H1 (cell line): ENCODE results near the gene DLK1. TPM values are rescaled to one million over a fixed set of nuclear protein-coding genes. Genes with fewer than 3 reads are reported as not detected.

Source experiments
- CTCF ChIA-PET: fragments of 300-600 bp; sonication (Branson Sonifier 250); formaldehyde crosslinking; loops from one replicate; lab custom pipeline; 2021; ENCODE audit not compliant: partially characterized antibody; lab: Charles Lee
- POLR2A ChIA-PET: fragments of 300-600 bp; sonication (Branson Sonifier 250); formaldehyde crosslinking; loops from one replicate; lab custom pipeline; 2021; ENCODE audit warnings: inconsistent platforms; ENCODE audit not compliant: partially characterized antibody; lab: Charles Lee
- DNase-seq, 2 experiments: peaks; one replicate each; pipeline versions ENCODE4 v3.0.0 to v3.0.0-alpha.2; 2010 to 2022; ENCODE audit warnings: low spot score in 2 of 2, low read depth in 1 of 2, mixed read lengths in 1 of 2
- FAIRE-seq: peaks from 2 replicates; lab custom pipeline; 2011; peaks lifted over from hg19 to GRCh38; lab: Jason Lieb, UNC
- H2AFZ ChIP-seq: 2 replicates; pipeline ENCODE4 v1.8.1; 2012; ENCODE audit warnings: low read length, inconsistent platforms
- H2AK5ac ChIP-seq: 2 replicates; pipeline ENCODE4 v1.6.1; 2013; ENCODE audit warnings: low read depth, low read length
- H2BK120ac ChIP-seq: replicated peaks from 2 replicates; pipeline ENCODE3; 2013; ENCODE audit warnings: low read depth, low read length, inconsistent platforms
- H2BK12ac ChIP-seq: 2 replicates; pipeline ENCODE4 v1.6.1; 2013; ENCODE audit warnings: low read depth, low read length
- H2BK15ac ChIP-seq: 2 replicates; pipeline ENCODE4 v1.6.1; 2013; ENCODE audit warnings: low read length
- H2BK20ac ChIP-seq: 2 replicates; pipeline ENCODE4 v1.6.1; 2013; ENCODE audit warnings: low read length
- H2BK5ac ChIP-seq: 2 replicates; pipeline ENCODE4 v1.6.1; 2013; ENCODE audit warnings: low read depth, low read length
- H3K14ac ChIP-seq: 2 replicates; pipeline ENCODE4 v1.6.1; 2013; ENCODE audit warnings: inconsistent platforms; ENCODE audit not compliant: insufficient read length
- H3K18ac ChIP-seq: 2 replicates; pipeline ENCODE4 v1.6.1; 2013; ENCODE audit warnings: low read length; ENCODE audit errors: extremely low read depth
- H3K23ac ChIP-seq: 2 replicates; pipeline ENCODE4 v1.6.1; 2013; ENCODE audit warnings: inconsistent platforms; ENCODE audit not compliant: insufficient read length
- H3K23me2 ChIP-seq: 2 replicates; pipeline ENCODE4 v1.6.1; 2013; ENCODE audit warnings: low read depth, low read length
- H3K27ac ChIP-seq: 2 replicates; pipeline ENCODE4 v1.6.1; 2011; ENCODE audit warnings: low read depth, low read length, inconsistent platforms
- H3K27me3 ChIP-seq, 4 experiments: replicated peaks in 1 of 4; 1 replicate in 1 of 4; 2 replicates in 3 of 4; pipeline versions ENCODE4 v1.6.1 to v1.8.1; 2011 to 2013; ENCODE audit warnings: low read length in 3 of 4, mild to moderate bottlenecking in 3 of 4, inconsistent platforms in 2 of 4, mixed read lengths in 2 of 4, moderate library complexity in 1 of 4; ENCODE audit not compliant: control insufficient read depth in 3 of 4, insufficient read depth in 3 of 4; ENCODE audit errors: extremely low read depth in 1 of 4
- H3K36me3 ChIP-seq, 4 experiments: 2 replicates each; pipeline versions ENCODE4 v1.6.1 to v1.8.1; 2011 to 2013; ENCODE audit warnings: mild to moderate bottlenecking in 4 of 4, low read length in 3 of 4, moderate library complexity in 2 of 4, control low read depth in 1 of 4, inconsistent platforms in 1 of 4; ENCODE audit not compliant: insufficient read depth in 4 of 4, control insufficient read depth in 2 of 4
- H3K4ac ChIP-seq: replicated peaks from 2 replicates; pipeline ENCODE3; 2013; ENCODE audit warnings: low read length, low read depth, mixed read lengths, inconsistent platforms; ENCODE audit not compliant: insufficient read length
- H3K4me1 ChIP-seq, 4 experiments: replicated peaks in 1 of 4; 1 replicate in 1 of 4; 2 replicates in 3 of 4; pipeline versions ENCODE4 v1.6.1 to v1.8.1; 2011 to 2013; ENCODE audit warnings: low read length in 3 of 4, inconsistent platforms in 2 of 4, mixed read lengths in 1 of 4; ENCODE audit not compliant: insufficient read depth in 4 of 4, control insufficient read depth in 3 of 4
- H3K4me2 ChIP-seq, 2 experiments: 2 replicates each; pipeline versions ENCODE4 v1.6.1 to v1.8.1; 2011 to 2013; ENCODE audit warnings: low read depth in 2 of 2, low read length in 2 of 2, control low read depth in 1 of 2, inconsistent platforms in 1 of 2, mild to moderate bottlenecking in 1 of 2; ENCODE audit not compliant: insufficient read depth in 1 of 2
- H3K4me3 ChIP-seq, 4 experiments: fragments of 200-600, 300-600 bp in 1 of 4; sonication (generic), shearing (Covaris generic), sonication (Bioruptor Twin) in 1 of 4; 2 replicates each; pipeline versions ENCODE4 v1.5.1 to v1.8.1; 2011 to 2016; ENCODE audit warnings: low read length in 4 of 4, low read depth in 3 of 4, control low read depth in 2 of 4, inconsistent platforms in 2 of 4, mild to moderate bottlenecking in 2 of 4, mixed read lengths in 1 of 4, moderate library complexity in 1 of 4; ENCODE audit not compliant: insufficient read depth in 2 of 4; ENCODE audit errors: extremely low read depth in 1 of 4
- H3K56ac ChIP-seq: replicated peaks from 2 replicates; pipeline ENCODE3; 2013; ENCODE audit warnings: low read depth, mild to moderate bottlenecking, mixed read lengths, low read length, inconsistent platforms; ENCODE audit not compliant: insufficient read length
- H3K79me1 ChIP-seq: 2 replicates; pipeline ENCODE4 v1.6.1; 2013; ENCODE audit warnings: low read depth, low read length, control low read depth
- H3K79me2 ChIP-seq, 2 experiments: 2 replicates each; pipeline versions ENCODE4 v1.6.1 to v1.8.1; 2012 to 2013; ENCODE audit warnings: low read length in 2 of 2, mild to moderate bottlenecking in 2 of 2, inconsistent platforms in 1 of 2; ENCODE audit not compliant: insufficient read depth in 2 of 2, control insufficient read depth in 1 of 2
- H3K9ac ChIP-seq, 4 experiments: replicated peaks in 1 of 4; 1 replicate in 1 of 4; 2 replicates in 3 of 4; pipeline versions ENCODE4 v1.6.1 to v1.8.1; 2011 to 2013; ENCODE audit warnings: low read depth in 3 of 4, low read length in 3 of 4, control low read depth in 2 of 4, mild to moderate bottlenecking in 2 of 4, moderate library complexity in 2 of 4, inconsistent platforms in 1 of 4; ENCODE audit errors: extremely low read depth in 1 of 4
- H3K9me3 ChIP-seq, 2 experiments: 2 replicates each; pipeline versions ENCODE4 v1.6.1 to v1.8.1; 2012 to 2013; ENCODE audit warnings: mild to moderate bottlenecking in 2 of 2, moderate library complexity in 2 of 2, control low read depth in 1 of 2, inconsistent platforms in 1 of 2, low read depth in 1 of 2, low read length in 1 of 2, mixed read lengths in 1 of 2; ENCODE audit not compliant: insufficient read depth in 2 of 2
- H4K20me1 ChIP-seq, 2 experiments: replicated peaks in 1 of 2; 2 replicates each; pipeline versions ENCODE3 to v1.8.1; 2011 to 2013; ENCODE audit warnings: inconsistent platforms in 2 of 2, low read length in 2 of 2, mild to moderate bottlenecking in 1 of 2; ENCODE audit not compliant: insufficient read depth in 2 of 2, control insufficient read depth in 1 of 2
- H4K5ac ChIP-seq: 2 replicates; pipeline ENCODE4 v1.6.1; 2013; ENCODE audit warnings: low read length, low read depth, mixed read lengths, inconsistent platforms; ENCODE audit not compliant: insufficient read length
- H4K8ac ChIP-seq: 2 replicates; pipeline ENCODE4 v1.8.0; 2013; ENCODE audit warnings: mild to moderate bottlenecking, moderate library complexity, low read length, inconsistent platforms; ENCODE audit not compliant: insufficient read depth; ENCODE audit errors: extremely low read depth
- H4K91ac ChIP-seq: replicated peaks from 2 replicates; pipeline ENCODE3; 2013; ENCODE audit warnings: low read length, mixed read lengths, inconsistent platforms; ENCODE audit not compliant: insufficient read length
- BACH1 ChIP-seq: IDR thresholded peaks from 2 replicates; pipeline ENCODE4 v1.6.1; 2012; ENCODE audit warnings: low read length, improper control_type of control experiment
- CHD1 ChIP-seq: IDR thresholded peaks from 2 replicates; pipeline ENCODE4 v1.6.1; 2012; ENCODE audit warnings: low read depth, low read length, improper control_type of control experiment
- FOSL1 ChIP-seq: IDR thresholded peaks from 2 replicates; pipeline ENCODE4 v1.6.1; 2011; ENCODE audit warnings: mild to moderate bottlenecking, low read depth, low read length, moderate library complexity; ENCODE audit not compliant: insufficient read depth
- GTF2F1 ChIP-seq: IDR thresholded peaks from 2 replicates; pipeline ENCODE4 v1.6.1; 2012; ENCODE audit warnings: low read depth, low read length, improper control_type of control experiment, borderline replicate concordance
- NRF1 ChIP-seq: IDR thresholded peaks from 2 replicates; pipeline ENCODE4 v1.6.1; 2011; ENCODE audit warnings: mild to moderate bottlenecking, low read depth, low read length, improper control_type of control experiment
- POLR2A ChIP-seq, 2 experiments: IDR thresholded peaks; 1 replicate in 1 of 2; 2 replicates in 1 of 2; pipeline ENCODE4 v1.6.1; 2011; ENCODE audit warnings: low read depth in 2 of 2, low read length in 2 of 2, mild to moderate bottlenecking in 2 of 2; ENCODE audit errors: control extremely low read depth in 1 of 2
- RBBP5 ChIP-seq: IDR thresholded peaks from 2 replicates; pipeline ENCODE4 v1.7.1; 2012; ENCODE audit warnings: low read depth, mild to moderate bottlenecking, inconsistent platforms, low read length, moderate library complexity, borderline replicate concordance
- SAP30 ChIP-seq: fragments of 300-600 bp; sonication (generic); IDR thresholded peaks from 2 replicates; pipeline ENCODE4 v1.7.1; 2012; ENCODE audit warnings: low read length, moderate library complexity, mild to moderate bottlenecking, inconsistent platforms; ENCODE audit not compliant: insufficient read depth, insufficient replicate concordance
- TAF1 ChIP-seq: IDR thresholded peaks from 2 replicates; pipeline ENCODE4 v1.6.1; 2011; ENCODE audit warnings: mild to moderate bottlenecking, low read depth, low read length
- TBP ChIP-seq: IDR thresholded peaks from 2 replicates; pipeline ENCODE4 v1.6.1; 2011; ENCODE audit warnings: low read depth, low read length, improper control_type of control experiment
- USF2 ChIP-seq: IDR thresholded peaks from 2 replicates; pipeline ENCODE4 v1.6.1; 2011; ENCODE audit warnings: low read length, improper control_type of control experiment
- WGBS, 2 experiments: shearing (Covaris generic) in 1 of 2; methylation state at CpG; one replicate each; pipeline versions ENCODE4 v1.1.6 to v1.1.7; 2013 to 2015; ENCODE audit warnings: low lambda C conversion rate in 2 of 2, mixed read lengths in 2 of 2, inconsistent platforms in 1 of 2, low coverage in 1 of 2, missing lambda C conversion rate in 1 of 2; ENCODE audit not compliant: insufficient replicate concordance in 2 of 2, insufficient coverage in 1 of 2, insufficient read length in 1 of 2; ENCODE audit errors: extremely low coverage in 1 of 2, missing lambda C conversion rate in 1 of 2; 5-methylcytosine and 5-hydroxymethylcytosine counted together
- polyA plus RNA-seq, 7 experiments: library from polyadenylated mRNA; depleted of rRNA in 3 of 7; stranded (reverse) in 5 of 7; unstranded in 2 of 7; fragments of >200 nt in 5 of 7; fragments of 200-250 nt in 2 of 7; gene quantifications; 1 replicate in 5 of 7; 2 replicates in 1 of 7; 4 replicates in 1 of 7; pipeline versions ENCODE4 v1.2.1 to v1.2.3, GENCODE V29; 2011 to 2013; ENCODE audit warnings: missing spikeins in 2 of 7, mixed read lengths in 2 of 7
- total RNA-seq: library from RNA; stranded (reverse); fragmentation: NEBNext Ultra II Directional; extraction: Animal tissue kit (Norgen Biotek cat#: 25700); gene quantifications from 2 replicates; pipeline ENCODE4 v1.2.1, GENCODE V29; 2021
- TF ChIP-seq, protein P1 (sequence below): IDR thresholded peaks from 2 replicates; pipeline ENCODE4 v1.6.1; 2012; ENCODE audit warnings: inconsistent platforms
- TF ChIP-seq, protein P2 (sequence below): IDR thresholded peaks from 2 replicates; pipeline ENCODE4 v1.6.1; 2011; ENCODE audit warnings: low read depth, mild to moderate bottlenecking, low read length; ENCODE audit not compliant: insufficient read depth

Gene DLK1
- total and polyA plus RNA-seq, 2 of the 8 experiments (the other 6 are each of a cell fraction or from before 2014, with no cell fraction given): 1.3 to 2.4 TPM

DNA sequence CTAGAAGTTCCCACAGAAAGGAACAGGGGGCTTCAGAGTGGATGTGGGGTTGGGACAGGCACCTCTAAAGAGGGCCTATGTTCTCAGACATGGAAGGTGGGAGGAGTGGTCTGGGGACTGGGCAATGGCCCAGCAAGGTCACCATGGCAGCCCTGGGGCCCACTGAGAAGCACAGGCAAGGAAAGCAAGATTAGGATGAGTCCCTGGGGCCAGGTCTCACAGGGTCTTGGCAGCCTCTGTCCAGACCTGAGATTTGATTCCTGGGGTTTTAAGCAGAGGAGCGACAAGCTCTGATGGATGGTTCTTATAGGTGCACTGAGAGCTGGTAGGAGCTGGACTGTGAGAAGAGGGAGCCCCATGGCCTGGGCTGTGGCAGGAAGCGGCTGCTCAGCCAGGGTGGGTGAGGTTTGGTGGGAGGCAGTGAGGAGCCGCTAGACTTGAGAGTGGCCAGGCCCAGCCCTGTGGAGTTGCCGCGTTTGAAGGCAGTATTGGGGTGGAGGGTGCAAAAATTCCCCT, 44.0 kb downstream of the DLK1 start:
- Histone ChIP-seq H3K18ac (no peak overlapping the region), H3K23me2 (no peaks in the 10 kb centered on the region), H3K4ac (no peak overlapping the region), H3K4me1 (no peaks in the 10 kb centered on the region), H3K9me3 (peaks cover 6 to 7% of the 10 kb centered on the region in 2 experiments; a peak in 2 of 4 replicates), H4K20me1 (no peaks in the 10 kb centered on the region), H3K14ac (no peak overlapping the region), H2BK120ac (no peak overlapping the region), H2AFZ (no peak overlapping the region), H3K4me3 (no peak overlapping the region), H3K27ac (no peak overlapping the region), H3K9ac (no peak overlapping the region), H4K8ac (no peak overlapping the region), H3K27me3 (no peaks in the 10 kb centered on the region), H4K5ac (no peak overlapping the region), H2AK5ac (no peak overlapping the region), H4K91ac (no peak overlapping the region), H3K79me2 (no peaks in the 10 kb centered on the region), H2BK12ac (no peak overlapping the region), H3K4me2 (no peak overlapping the region), H2BK5ac (no peak overlapping the region), H3K36me3 (no peaks in the 10 kb centered on the region), H2BK20ac (no peak overlapping the region), H3K79me1 (no peaks in the 10 kb centered on the region), H2BK15ac (no peak overlapping the region), H3K23ac (no peak overlapping the region), H3K56ac (no peak overlapping the region)
- FAIRE-seq (no peak), DNase-seq (no peak)
- ChIA-PET POLR2A (no interaction called here), CTCF (no interaction called here)
- WGBS, 2 experiments: 94% methylated on average over 4 of the region's 5 CpGs; no CpG with 5 or more reads in 1 of the 2 experiments
- no peak for TF ChIP-seq SAP30
- TF ChIP-seq TAF1: no peak
- TF ChIP-seq, protein P1, sequence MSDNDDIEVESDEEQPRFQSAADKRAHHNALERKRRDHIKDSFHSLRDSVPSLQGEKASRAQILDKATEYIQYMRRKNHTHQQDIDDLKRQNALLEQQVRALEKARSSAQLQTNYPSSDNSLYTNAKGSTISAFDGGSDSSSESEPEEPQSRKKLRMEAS: no peak
- no peak for TF ChIP-seq RBBP5
- TF ChIP-seq USF2: no peak
- TF ChIP-seq CHD1: no peak
- no peak for TF ChIP-seq FOSL1
- TF ChIP-seq NRF1: no peak
- no peak for TF ChIP-seq BACH1
- TF ChIP-seq, protein P2, sequence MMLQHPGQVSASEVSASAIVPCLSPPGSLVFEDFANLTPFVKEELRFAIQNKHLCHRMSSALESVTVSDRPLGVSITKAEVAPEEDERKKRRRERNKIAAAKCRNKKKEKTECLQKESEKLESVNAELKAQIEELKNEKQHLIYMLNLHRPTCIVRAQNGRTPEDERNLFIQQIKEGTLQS: no peak
- TF ChIP-seq GTF2F1: no peak
- TF ChIP-seq POLR2A (IDR thresholded peaks at IDR 0.05; ENCODE audit: control extremely low read depth in 1 of 2, low read depth in 2 of 2, low read length in 2 of 2): no peak
- no peak for TF ChIP-seq TBP
